NT2/D1 (cell line): Measurements from ENCODE around the gene ADAMTS20.

Experiments used
- YY1 ChIP-seq: IDR thresholded peaks from 2 replicates; pipeline ENCODE4 v1.6.1; 2011; ENCODE audit not compliant: insufficient read length, insufficient read depth
- ZNF274 ChIP-seq: IDR thresholded peaks from 2 replicates; pipeline ENCODE4 v1.6.1; 2011; ENCODE audit warnings: mild to moderate bottlenecking, low read depth, low read length

GRCh38 chr12:43599066-43599465 lies 47.1 kb upstream of the ADAMTS20 start:
- TF ChIP-seq YY1 (no peak), ZNF274 (no peak)
